T-helper 2 cell treated with Interferon-gamma antibody and Interleukin-4, amounts not matched to agents 5 μg/mL and 100 μg/mL, for 36 hours (primary cell): ENCODE results near the gene PCDH9.

Source experiments
- DNase-seq: peaks from one replicate; pipeline ENCODE4 v3.0.0; 2021; ENCODE audit warnings: low spot score
- H3K27ac Mint-ChIP-seq: one replicate; pipeline ENCODE4 v1.8.0; 2021; ENCODE audit warnings: mild to moderate bottlenecking, mixed read lengths
- H3K27me3 Mint-ChIP-seq: one replicate; pipeline ENCODE4 v1.8.0; 2021; ENCODE audit warnings: low read depth, mixed read lengths
- H3K36me3 Mint-ChIP-seq: one replicate; pipeline ENCODE4 v1.8.0; 2021; ENCODE audit warnings: low read depth, mixed read lengths
- H3K4me1 Mint-ChIP-seq: one replicate; pipeline ENCODE4 v1.8.0; 2021; ENCODE audit warnings: low read depth, mixed read lengths
- H3K4me3 Mint-ChIP-seq: one replicate; pipeline ENCODE4 v1.8.0; 2022; ENCODE audit warnings: mild to moderate bottlenecking, moderate library complexity, mixed read lengths
- H3K9me3 Mint-ChIP-seq: one replicate; pipeline ENCODE4 v1.8.0; 2021; ENCODE audit warnings: mixed read lengths

The PCDH9 gene

DNA sequence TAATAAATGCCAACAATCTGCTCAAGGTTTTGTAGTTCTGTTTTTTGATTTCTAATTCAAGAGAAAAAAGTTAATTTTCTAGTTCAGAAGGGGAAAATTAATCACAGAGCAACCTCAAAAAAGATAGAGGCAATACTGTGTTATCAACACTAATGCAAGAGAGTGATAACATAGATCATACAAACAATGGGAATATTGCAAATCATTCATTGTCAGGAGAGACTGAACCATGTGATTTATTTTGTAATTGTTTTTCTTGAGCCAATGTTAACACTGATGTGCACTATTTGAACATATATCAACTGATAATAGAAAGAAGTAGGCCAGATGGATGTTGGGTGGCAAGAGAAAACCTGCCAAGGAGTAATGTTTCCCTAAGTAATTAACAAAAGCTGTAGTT is 19.9 kb downstream of the PCDH9 start:
- Mint-ChIP-seq H3K4me1 (no peaks in the 10 kb centered on the region), H3K9me3 (no peaks in the 10 kb centered on the region), H3K4me3 (no peak overlapping the region), H3K36me3 (no peaks in the 10 kb centered on the region), H3K27me3 (no peaks in the 10 kb centered on the region), H3K27ac (no peak overlapping the region)
- no peak for DNase-seq

DNA sequence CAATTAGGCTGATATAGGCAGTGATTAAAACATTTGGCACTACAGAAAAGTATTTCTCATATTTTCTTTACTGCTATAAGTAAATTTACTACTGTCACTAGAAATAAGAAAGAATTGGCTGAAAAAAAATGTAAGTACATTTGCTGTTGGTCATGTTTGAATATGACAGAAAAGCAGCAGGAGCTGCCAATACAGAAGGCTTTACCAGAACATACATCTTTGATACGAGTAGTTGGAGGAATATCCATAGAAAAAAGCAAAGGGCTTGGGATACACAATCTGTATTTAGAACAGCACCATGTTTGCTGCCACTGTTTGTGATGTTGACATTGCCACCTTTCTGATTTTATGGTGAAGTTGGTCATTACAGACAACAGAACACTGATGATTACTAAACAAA is 21.6 kb downstream of the PCDH9 start:
- Mint-ChIP-seq H3K36me3 (no peaks in the 10 kb centered on the region), H3K27ac (no peak overlapping the region), H3K9me3 (no peaks in the 10 kb centered on the region), H3K27me3 (no peaks in the 10 kb centered on the region), H3K4me1 (no peaks in the 10 kb centered on the region), H3K4me3 (no peak overlapping the region)
- no peak for DNase-seq

DNA sequence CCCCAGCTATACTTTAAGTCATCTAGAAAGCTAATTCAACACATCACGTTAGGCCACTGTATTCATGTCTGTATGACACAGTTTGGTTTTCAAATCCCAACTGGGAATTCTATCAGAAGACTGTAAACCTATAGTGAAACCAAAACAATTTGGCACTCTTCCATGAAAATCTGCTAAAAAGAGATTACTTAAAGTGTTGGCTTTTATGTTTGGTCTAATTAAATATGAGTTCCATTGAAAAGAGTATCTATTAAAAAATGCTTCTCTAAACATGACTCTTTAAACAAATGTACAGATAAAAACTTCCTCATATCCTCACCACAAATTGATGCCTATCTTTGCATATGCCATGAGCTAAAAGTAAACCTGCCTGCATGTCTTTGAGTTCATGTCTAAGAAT is 25.4 kb downstream of the PCDH9 start:
- H3K4me1 Mint-ChIP-seq, result no peaks in the 10 kb centered on the region
- DNase-seq, result no peak
- H3K9me3 Mint-ChIP-seq, result no peaks in the 10 kb centered on the region
- no peaks in the 10 kb centered on the region for H3K36me3 Mint-ChIP-seq
- H3K27ac Mint-ChIP-seq, result no peak overlapping the region
- no peaks in the 10 kb centered on the region for H3K27me3 Mint-ChIP-seq
- H3K4me3 Mint-ChIP-seq, result no peak overlapping the region

DNA sequence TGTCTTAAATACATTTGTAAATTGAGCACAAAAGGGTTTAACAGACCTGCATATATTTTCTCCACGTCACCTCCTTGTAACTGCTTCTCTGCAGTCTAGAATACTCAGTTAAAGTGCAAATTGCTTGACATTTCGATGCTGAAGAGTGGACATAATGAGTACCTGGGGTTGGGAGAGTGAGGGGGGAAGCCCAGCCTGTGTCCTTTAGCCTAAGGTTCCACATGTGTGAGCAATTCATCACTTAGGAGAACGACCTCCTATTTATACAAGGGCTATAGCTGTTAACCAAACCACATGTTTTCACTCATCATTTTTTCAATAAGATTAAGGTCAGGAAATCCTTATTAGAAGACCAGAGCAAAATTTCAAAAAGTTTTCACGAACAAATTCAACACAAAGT is 29.5 kb downstream of the PCDH9 start:
- Mint-ChIP-seq H3K4me3 (no peak overlapping the region), H3K4me1 (no peaks in the 10 kb centered on the region), H3K27me3 (no peaks in the 10 kb centered on the region), H3K27ac (no peak overlapping the region), H3K9me3 (no peaks in the 10 kb centered on the region), H3K36me3 (no peaks in the 10 kb centered on the region)
- no peak for DNase-seq

DNA sequence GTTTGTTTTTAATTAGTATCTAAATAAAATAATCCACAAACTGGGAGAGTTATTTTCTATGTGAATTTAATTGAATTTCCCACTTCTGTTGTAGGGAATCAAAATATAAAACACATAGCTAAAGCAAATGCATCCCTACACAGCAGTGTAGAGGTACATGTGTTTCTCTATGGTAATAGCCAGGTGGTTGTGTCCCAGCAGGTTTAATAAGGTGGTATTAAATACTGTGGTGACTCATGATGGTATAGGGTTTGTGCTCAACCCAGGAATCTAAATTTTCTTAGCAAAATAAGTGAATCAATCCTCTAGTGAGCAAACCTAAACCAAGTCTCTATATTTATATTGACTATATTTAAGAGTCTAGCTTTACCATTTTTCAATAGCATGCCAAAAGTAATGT is 30.0 kb downstream of the PCDH9 start:
- no peaks in the 10 kb centered on the region for H3K27me3 Mint-ChIP-seq
- H3K9me3 Mint-ChIP-seq, result no peaks in the 10 kb centered on the region
- no peak overlapping the region for H3K4me3 Mint-ChIP-seq
- DNase-seq, result no peak
- H3K36me3 Mint-ChIP-seq, result no peaks in the 10 kb centered on the region
- H3K4me1 Mint-ChIP-seq, result no peaks in the 10 kb centered on the region
- no peak overlapping the region for H3K27ac Mint-ChIP-seq

DNA sequence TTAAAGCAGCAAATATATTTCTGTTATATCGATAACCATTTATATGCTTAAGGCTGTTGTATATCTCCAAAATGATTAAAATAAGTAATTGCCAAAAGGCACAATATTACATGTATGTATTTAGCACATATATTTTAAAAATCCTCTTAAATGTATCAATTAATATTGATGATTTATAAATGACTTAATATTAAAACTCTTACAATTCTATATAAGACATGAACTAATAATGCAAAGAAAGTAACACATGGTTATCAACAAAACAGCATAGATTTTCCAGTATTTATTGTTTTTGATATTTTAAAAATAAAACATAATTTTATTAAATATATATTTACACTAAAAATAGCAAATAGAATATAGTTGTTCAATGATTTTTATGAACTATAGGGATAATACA is 32.4 kb downstream of the PCDH9 start:
- Mint-ChIP-seq H3K4me1 (no peaks in the 10 kb centered on the region), H3K27ac (no peak overlapping the region)

DNA sequence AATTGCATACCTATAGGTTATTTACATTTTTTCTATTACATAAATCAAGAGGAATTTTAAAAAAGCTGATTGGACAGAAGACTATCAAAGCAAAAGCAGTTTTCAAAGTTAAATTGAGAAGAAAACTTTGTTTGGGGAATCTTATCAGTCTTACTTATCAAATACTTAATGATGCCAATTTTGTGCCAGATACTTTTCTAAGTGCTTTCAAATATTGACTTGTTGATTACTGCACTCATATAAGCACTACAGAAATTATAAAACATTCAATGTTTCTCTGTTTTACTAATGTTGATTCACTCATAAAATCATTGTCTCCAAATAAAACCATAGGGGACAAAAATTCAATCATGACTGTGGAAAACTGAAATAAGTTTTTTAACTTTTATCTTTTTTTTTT is 36.2 kb downstream of the PCDH9 start:
- no peaks in the 10 kb centered on the region for H3K4me1 Mint-ChIP-seq
- no peak for DNase-seq
- H3K27ac Mint-ChIP-seq, result no peak overlapping the region
- H3K36me3 Mint-ChIP-seq, result no peaks in the 10 kb centered on the region
- H3K27me3 Mint-ChIP-seq, result no peaks in the 10 kb centered on the region
- no peak overlapping the region for H3K4me3 Mint-ChIP-seq
- H3K9me3 Mint-ChIP-seq, result no peaks in the 10 kb centered on the region

More for the DNA sequence above, 32.4 kb downstream of the PCDH9 start:
- Mint-ChIP-seq H3K36me3 (no peaks in the 10 kb centered on the region), H3K27me3 (no peaks in the 10 kb centered on the region), H3K9me3 (no peaks in the 10 kb centered on the region), H3K4me3 (no peak overlapping the region)
- no peak for DNase-seq

DNA sequence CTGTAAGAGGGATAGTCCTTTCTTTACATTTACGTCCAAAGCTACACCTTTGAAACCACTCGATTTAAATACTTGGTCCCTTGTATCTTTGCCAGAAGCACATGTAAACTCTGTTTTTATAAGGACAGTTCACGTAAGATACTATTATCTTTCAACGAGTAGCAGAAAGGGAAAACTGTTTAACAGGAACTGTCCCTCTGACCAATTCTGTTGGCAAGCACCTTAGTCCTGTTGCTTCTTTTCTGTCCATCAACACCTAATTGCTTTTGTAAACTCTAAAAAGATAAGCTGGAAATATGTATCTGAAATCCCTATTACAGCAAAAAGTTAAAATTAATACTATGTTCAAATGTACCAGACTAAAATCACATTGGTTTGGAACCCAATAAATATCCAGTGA is 37.4 kb downstream of the PCDH9 start:
- no peaks in the 10 kb centered on the region for H3K27me3 Mint-ChIP-seq
- DNase-seq, result no peak
- H3K4me1 Mint-ChIP-seq, result no peaks in the 10 kb centered on the region
- H3K27ac Mint-ChIP-seq, result no peak overlapping the region
- H3K4me3 Mint-ChIP-seq, result no peak overlapping the region
- no peaks in the 10 kb centered on the region for H3K36me3 Mint-ChIP-seq
- no peaks in the 10 kb centered on the region for H3K9me3 Mint-ChIP-seq

DNA sequence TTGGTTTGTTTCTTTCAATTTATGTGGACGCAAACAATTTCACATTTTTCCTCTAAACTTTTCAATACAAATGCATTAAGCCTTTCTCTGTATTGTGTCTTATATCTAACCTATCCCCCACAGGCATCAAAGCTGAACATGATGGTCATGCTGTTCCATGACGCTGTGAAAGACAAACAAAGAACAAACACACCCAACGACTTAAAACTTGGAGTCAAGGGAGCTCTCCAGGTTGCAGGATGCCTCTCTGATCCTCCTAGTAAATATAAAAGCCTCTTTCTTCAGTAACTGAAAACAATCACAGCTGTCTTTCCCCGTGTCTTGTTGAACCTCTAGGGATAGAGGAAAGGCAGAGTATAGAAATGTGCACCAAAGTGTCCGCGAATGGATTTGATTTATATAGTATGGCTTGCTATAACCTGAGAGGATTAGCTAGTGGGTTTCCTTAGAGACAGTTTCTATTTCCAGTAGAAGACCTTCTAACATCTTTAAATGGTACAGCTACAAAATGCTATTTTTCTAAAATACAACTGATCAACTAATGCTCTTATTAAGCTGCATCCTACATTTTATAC is 43.1 kb downstream of the PCDH9 start:
- Mint-ChIP-seq H3K4me1 (no peaks in the 10 kb centered on the region), H3K27me3 (no peaks in the 10 kb centered on the region), H3K4me3 (no peak overlapping the region), H3K27ac (no peak overlapping the region), H3K36me3 (no peaks in the 10 kb centered on the region), H3K9me3 (no peaks in the 10 kb centered on the region)
- no peak for DNase-seq

DNA sequence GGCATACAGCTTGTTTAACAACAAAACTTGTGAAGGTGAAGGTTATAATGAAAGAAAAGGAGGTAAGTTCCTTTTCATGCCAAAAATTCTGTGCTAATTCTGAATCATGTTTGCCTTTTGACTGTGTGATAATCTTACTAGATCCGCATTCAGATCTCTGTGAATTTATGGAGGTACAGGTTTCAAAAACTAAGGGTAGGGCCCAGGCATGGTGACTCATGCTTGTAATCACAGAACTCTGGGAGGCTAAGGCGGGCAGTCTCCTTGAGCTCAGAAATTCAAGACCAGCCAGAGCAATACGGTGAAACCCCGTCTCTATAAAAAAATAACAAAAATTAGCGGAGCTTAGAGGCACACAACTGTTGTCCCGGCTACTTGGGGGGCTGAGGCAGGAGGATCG is 45.9 kb downstream of the PCDH9 start:
- no peak overlapping the region for H3K27ac Mint-ChIP-seq
- H3K4me1 Mint-ChIP-seq, result no peaks in the 10 kb centered on the region
- H3K4me3 Mint-ChIP-seq, result no peak overlapping the region
- no peaks in the 10 kb centered on the region for H3K27me3 Mint-ChIP-seq
- H3K9me3 Mint-ChIP-seq, result no peaks in the 10 kb centered on the region
- DNase-seq, result no peak
- no peaks in the 10 kb centered on the region for H3K36me3 Mint-ChIP-seq

DNA sequence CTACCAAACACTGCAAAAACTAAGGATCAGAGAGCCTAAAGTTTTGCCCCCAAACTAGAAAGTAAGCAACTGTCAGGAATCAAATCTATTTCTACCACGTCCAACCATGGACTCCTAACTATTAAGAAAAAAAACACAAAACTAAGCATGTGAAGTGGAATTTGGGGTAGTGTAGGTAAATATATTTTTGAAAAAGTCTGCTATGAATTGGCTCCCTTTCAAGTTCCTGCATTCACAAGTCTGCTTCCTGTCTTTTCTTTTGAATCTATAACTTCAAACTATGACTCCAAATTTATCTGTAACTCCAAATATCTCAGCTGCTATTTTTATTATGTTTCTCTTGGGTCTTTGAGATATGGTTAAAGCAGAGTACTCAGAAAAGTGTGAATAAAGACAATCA is 47.0 kb downstream of the PCDH9 start:
- Mint-ChIP-seq H3K4me3 (no peak overlapping the region), H3K27ac (no peak overlapping the region)

DNA sequence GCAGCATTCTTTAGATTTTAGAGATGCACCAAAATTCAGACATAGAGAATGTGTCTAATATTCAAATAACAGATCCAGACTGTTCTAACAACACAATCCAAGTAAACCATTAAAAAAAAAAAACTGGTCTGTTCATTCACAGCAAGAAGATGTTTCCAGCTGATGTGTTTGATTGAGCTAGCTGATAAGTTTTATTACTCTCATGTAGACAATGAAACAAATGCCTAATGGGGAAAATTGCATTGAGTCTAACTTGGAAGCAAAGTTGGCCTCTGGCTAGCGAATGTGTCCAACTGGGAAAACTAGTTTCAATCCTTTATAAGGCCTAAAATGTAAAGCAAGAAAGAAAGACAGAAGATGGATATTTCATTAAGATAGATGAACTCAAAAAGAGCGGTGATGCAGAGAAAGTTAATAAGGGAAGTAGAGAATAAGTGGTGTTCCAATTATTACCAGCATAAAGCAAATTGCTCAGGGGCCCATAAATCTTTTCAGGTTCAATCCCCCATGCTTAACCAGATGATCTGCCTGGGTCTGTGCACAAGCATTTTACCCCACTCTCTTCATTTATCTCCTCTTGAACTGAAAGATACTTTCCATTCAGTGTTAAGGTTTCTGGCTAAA is 54.2 kb downstream of the PCDH9 start:
- Mint-ChIP-seq H3K27ac (no peak overlapping the region), H3K9me3 (no peaks in the 10 kb centered on the region), H3K4me1 (no peaks in the 10 kb centered on the region), H3K27me3 (no peaks in the 10 kb centered on the region), H3K36me3 (no peaks in the 10 kb centered on the region), H3K4me3 (no peak overlapping the region)
- DNase-seq, result no peak

More for the DNA sequence above, 47.0 kb downstream of the PCDH9 start:
- Mint-ChIP-seq H3K36me3 (no peaks in the 10 kb centered on the region), H3K9me3 (no peaks in the 10 kb centered on the region), H3K4me1 (no peaks in the 10 kb centered on the region), H3K27me3 (no peaks in the 10 kb centered on the region)
- DNase-seq, result no peak

DNA sequence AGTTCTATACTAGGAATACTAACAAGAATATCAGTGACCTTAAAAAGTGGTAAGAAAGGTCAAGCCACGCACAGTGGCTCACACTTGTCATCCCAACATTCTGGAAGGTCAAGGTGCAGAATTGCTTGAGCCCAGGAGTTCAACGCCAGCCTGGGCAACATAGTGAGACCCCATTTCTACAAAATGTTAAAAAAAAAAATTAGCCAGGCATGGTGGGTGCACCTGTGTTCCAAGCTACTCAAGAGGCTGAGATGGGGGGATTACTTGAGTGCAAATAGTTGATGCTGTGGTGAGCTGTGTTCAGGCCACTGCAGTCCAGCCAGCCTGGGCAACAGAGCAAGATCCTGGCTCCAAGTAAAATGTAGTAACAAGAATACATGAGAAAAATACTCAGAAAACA is 61.8 kb downstream of the PCDH9 start:
- Mint-ChIP-seq H3K9me3 (no peaks in the 10 kb centered on the region), H3K4me3 (no peak overlapping the region), H3K27me3 (no peaks in the 10 kb centered on the region), H3K27ac (no peak overlapping the region), H3K4me1 (no peaks in the 10 kb centered on the region), H3K36me3 (no peaks in the 10 kb centered on the region)
- no peak for DNase-seq

DNA sequence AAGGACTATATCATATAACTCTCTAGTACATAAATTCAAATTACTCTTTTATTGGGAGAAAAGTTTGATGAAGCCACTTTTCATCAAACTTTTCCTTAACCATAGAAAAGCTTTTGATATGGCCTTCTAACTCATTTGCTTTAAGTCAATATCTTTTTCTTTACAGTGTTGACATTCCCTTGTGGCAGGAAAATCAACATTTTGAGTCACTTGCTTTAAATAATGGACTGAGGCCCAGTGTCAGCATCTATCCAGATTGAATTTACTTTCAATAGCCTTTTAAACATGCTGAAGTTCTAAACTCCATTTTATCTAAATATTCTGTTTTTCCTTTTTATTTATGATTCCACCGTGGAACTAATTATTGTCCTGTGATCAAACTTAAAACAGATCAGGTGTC is 62.7 kb downstream of the PCDH9 start:
- Mint-ChIP-seq H3K9me3 (no peaks in the 10 kb centered on the region), H3K4me1 (no peaks in the 10 kb centered on the region), H3K4me3 (no peak overlapping the region)

DNA sequence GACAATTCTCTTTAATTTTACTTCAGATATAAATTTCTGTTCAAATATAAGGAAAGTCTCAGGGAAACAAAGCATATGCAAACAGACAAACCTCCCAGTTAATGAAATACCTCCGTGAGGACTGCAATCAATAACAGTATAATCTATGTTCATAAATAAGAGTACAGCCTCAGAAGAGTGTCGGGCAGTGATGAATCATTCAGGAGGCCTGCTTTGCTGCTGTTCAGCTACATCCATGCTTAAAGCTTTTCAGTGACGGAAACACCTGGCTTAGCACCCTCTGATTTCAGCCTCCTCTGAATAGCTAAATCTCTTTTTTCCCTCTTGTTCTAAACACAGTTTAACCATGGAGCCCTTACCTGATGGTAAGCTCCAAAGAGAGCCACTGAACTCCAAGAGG is 69.0 kb downstream of the PCDH9 start:
- no peak for DNase-seq
- Mint-ChIP-seq H3K27me3 (no peaks in the 10 kb centered on the region), H3K27ac (no peak overlapping the region), H3K36me3 (no peaks in the 10 kb centered on the region), H3K9me3 (no peaks in the 10 kb centered on the region), H3K4me1 (no peaks in the 10 kb centered on the region), H3K4me3 (no peak overlapping the region)

More for the DNA sequence above, 62.7 kb downstream of the PCDH9 start:
- no peak overlapping the region for H3K27ac Mint-ChIP-seq
- no peaks in the 10 kb centered on the region for H3K27me3 Mint-ChIP-seq
- no peaks in the 10 kb centered on the region for H3K36me3 Mint-ChIP-seq
- no peak for DNase-seq
